ENCODE measurements around the gene PDZRN3.

DNA sequence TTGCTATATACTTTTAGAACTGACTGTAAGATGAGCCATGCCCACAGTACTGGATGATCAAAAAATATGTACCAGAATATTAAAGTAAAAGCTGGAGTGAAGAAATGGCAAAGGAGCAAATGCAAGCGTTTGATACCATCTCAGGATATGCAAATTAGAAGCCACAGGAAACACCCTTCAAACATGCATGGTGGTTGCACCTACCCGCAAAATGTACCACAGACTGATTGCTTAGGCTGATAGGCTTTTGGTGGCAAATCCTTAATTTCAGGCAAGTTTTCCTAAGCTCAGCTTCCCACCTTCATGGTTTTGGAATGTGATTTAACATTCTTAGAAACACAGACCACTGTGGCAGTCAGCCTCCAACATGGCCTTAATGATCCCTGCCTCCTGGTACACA lies 149.0 kb downstream of the PDZRN3 start:
- TF ChIP-seq EZH2 (IDR thresholded peaks at IDR 0.05; ENCODE audit: borderline replicate concordance, low read length), result no peak
- TF ChIP-seq, protein P1, sequence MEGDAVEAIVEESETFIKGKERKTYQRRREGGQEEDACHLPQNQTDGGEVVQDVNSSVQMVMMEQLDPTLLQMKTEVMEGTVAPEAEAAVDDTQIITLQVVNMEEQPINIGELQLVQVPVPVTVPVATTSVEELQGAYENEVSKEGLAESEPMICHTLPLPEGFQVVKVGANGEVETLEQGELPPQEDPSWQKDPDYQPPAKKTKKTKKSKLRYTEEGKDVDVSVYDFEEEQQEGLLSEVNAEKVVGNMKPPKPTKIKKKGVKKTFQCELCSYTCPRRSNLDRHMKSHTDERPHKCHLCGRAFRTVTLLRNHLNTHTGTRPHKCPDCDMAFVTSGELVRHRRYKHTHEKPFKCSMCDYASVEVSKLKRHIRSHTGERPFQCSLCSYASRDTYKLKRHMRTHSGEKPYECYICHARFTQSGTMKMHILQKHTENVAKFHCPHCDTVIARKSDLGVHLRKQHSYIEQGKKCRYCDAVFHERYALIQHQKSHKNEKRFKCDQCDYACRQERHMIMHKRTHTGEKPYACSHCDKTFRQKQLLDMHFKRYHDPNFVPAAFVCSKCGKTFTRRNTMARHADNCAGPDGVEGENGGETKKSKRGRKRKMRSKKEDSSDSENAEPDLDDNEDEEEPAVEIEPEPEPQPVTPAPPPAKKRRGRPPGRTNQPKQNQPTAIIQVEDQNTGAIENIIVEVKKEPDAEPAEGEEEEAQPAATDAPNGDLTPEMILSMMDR (conservative IDR thresholded peaks at IDR 0.05 in 1 of 2, IDR thresholded peaks at IDR 0.05 in 1 of 2; ENCODE audit: extremely low read depth in 1 of 2, insufficient read depth in 1 of 2, low read depth in 1 of 2, low read length in 2 of 2), result no peak

Measured in mammary epithelial cell (primary cell).